HG03571 (cell line): Measurements from ENCODE around the gene FAM78B.

Experiments
- ATAC-seq: cut with Tn5 transposase; IDR thresholded peaks from one replicate; pipeline ENCODE4 v1.9.1; 2021; ENCODE audit not compliant: unreplicated experiment

Gene FAM78B

GRCh38 chr1:166166698-166167571, at the start of gene FAM78B:
Gene FAM78B (minus strand): TSS chr1:166167001. CDS start chr1:166166248, 753 bp downstream.
- peak; percentile 42 for ATAC-seq

- ATAC-seq, result no peak
These were observed 35.7 kb upstream of the FAM78B start for GRCh38 chr1:166202546-166202945.

GRCh38 chr1:166200743-166201142, 33.9 kb upstream of the FAM78B start:
- ATAC-seq, result no peak

DNA sequence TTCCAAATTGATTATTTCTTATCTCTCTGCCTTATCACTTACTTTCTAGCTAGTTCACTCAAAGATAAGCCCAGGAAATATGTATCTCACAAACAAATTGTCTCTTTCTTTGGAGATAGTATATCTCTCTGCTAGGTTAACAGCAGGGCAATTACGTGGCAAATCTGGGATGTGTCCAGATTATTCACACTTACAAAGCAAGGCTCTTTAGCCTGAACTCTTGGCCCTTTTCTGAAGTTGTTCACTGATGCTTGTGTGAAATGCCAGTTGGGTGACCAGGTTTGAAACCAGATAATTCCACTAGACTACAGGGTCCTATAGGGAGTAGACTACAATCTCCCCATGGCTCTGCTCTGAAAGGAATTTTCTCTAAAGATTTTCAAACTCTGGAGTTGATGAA, 30.8 kb upstream of the FAM78B start:
- ATAC-seq, result no peak

- ATAC-seq, result no peak
These were observed 30.3 kb upstream of the FAM78B start for GRCh38 chr1:166197141-166197540.

DNA sequence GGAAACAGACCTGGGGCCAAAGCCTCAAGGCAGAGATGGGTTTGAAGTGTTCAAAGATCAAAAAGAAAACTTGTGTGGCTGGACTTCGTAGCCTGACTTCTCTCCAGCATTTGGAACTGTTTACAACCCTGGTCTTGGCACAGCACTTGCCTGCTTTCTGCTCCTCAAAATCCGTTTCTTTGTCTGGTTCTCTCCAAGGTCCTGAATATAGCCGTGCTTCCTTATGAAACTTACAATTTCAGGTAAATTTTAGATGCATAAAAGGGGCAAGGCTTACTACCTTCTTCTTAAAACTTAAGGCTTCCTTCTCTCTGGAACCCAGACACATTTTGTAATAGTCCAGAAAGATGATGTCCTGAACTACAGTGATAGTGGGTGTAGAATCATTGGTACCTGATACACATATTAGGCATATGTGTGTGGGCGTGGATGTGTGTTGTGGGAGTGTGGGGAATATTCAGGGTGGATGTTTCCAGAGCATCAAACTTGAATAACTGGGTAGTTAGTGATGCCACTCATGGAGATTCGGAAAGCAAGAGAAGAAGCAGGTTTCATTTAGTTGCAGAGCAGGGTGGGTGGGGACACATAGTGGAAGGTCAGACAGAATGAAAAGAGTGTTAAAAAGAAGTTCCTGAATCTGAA, 26.4 kb upstream of the FAM78B start:
- no peak for ATAC-seq

- no peak for ATAC-seq
These were observed 23.6 kb upstream of the FAM78B start for GRCh38 chr1:166190400-166190799.

DNA sequence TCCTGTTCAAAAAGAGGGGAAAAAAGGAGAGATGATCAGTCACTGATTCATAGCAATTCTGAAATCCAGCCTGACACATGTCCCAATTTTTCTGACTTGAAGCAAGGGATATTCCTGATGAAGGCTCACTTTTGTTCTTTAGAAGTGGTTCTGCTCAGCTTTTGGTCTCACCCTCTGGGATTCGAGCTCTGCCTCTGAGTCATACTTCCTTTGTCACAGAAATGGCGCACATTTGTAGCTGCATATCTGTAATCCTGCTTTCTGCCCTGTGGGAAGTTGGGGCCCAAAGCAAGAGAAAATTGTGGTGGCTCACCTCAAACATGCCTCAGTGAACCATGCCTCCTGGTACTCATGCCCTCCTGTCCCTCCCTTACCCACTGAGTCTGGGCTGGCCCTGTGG, 22.3 kb upstream of the FAM78B start:
- ATAC-seq, result no peak

- no peak for ATAC-seq
These were observed 18.7 kb upstream of the FAM78B start for GRCh38 chr1:166185526-166185925.

GRCh38 chr1:166184897-166185296, 18.1 kb upstream of the FAM78B start:
- no peak for ATAC-seq

GRCh38 chr1:166184012-166184411, 17.2 kb upstream of the FAM78B start:
- no peak for ATAC-seq

DNA sequence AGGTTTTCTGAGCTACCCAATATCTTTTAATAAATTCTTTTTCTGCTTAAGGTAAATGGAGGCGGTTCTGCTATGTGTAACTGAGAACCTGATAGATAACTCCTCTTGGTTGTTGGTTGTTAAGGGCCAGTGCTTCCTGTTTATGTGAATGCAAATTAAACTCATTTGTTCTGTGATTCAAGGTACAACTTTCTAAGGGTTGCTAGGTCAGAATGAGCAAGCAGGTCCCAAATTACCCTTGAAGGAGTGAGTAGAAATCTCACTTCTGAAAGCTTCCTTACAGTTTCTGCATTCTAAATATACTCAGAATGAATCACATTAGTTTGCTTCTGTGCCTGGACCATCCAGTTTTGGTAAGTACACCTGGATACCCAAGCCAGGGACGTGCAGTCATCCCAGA, 15.5 kb upstream of the FAM78B start:
- no peak for ATAC-seq

- ATAC-seq, result no peak
These were observed 9.6 kb upstream of the FAM78B start for GRCh38 chr1:166176416-166176815.

- ATAC-seq, result no peak
These were observed 8.2 kb upstream of the FAM78B start for GRCh38 chr1:166175032-166175431.

GRCh38 chr1:166174108-166174507, 7.3 kb upstream of the FAM78B start:
- ATAC-seq, result no peak

DNA sequence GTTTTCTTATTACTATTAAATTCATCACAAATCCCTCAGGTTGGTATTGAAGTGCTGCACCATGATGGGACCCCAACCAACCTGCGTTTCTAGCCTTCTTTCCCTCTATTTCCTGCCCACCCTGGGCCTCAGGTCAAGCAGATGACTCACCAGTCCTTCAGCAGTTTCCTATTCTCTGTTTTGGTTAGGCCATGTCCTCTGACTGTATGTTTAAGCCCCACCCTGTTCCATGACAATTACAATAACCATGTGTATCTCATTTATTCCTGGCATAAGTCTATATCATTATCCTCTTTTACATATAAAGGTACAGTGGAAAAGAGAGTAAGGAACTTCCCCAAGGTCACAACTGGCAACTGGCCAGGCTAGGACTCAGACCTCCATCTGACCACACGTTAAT, 5.3 kb upstream of the FAM78B start:
- no peak for ATAC-seq

GRCh38 chr1:166170726-166171125, 3.9 kb upstream of the FAM78B start:
- no peak for ATAC-seq

- ATAC-seq, result peak; percentile 16
These were observed 3.3 kb upstream of the FAM78B start for GRCh38 chr1:166170075-166170474.

DNA sequence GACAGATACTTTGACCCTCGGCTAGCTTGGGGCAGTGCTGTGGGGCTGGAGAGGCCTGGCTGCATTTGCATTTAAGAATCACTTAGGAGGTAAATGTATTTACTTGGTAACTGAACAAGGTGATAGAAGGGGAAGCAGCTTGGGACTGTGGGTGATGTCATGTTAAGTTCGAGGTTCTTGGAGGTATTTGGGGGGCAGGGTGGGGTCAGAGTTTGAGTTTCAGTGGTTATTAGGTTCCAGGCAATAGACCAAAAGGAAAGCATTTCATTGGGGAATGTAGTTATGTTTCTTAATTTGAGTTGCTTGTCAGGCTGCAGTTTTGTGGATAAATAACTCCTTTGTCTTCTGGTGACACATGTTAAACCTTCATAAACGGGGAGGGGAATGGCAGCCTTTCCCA, 2.4 kb upstream of the FAM78B start:
- no peak for ATAC-seq

DNA sequence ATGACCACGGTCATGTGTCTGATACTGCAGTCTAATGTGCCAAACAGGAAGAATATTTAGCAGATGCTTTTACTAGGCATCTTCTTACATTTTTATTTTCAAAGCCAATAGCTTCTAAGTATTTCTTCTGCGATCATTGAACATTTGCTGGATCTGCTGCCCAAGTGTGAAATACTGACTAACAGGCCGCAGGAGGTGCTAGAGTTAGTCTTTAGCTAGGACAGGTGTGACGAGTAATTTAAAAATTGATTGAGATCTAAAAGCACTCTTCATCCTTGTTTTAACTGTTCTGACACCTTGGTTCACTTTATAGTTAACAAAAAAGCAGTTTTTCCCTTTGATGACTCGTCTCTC, 748 bp upstream of the FAM78B start:
- no peak for ATAC-seq

- ATAC-seq, result peak; percentile 3
These were observed 488 bp downstream of the FAM78B start for GRCh38 chr1:166166329-166166697.

- ATAC-seq, result peak; percentile 0
These were observed 1.0 kb downstream of the FAM78B start for GRCh38 chr1:166165661-166166328.
